Activated CD4-positive, alpha-beta T cell treated with anti-CD3 and anti-CD28 coated beads, Interleukin-2, amount 50 U/mL, for 1 hour (primary cell): Measurements from ENCODE around the gene PNPLA7.
A peak's percentile ranks its signal among the peaks of the same experiment; 100 is the strongest.
"Not testable (repeated sequence)": the region's sequence is repeated elsewhere in the genome, so short reads cannot be mapped to it uniquely, and the experiment has no call there.

Source experiments
- DNase-seq: peaks from one replicate; pipeline ENCODE4 v3.0.0-alpha.2; 2020

PNPLA7 gene

GRCh38 chr9:137574192-137574591 lies 24.0 kb upstream of the PNPLA7 start:
- no peak for DNase-seq

- DNase-seq = no peak
Measured at GRCh38 chr9:137570566-137570965, 20.4 kb upstream of the PNPLA7 start.

- DNase-seq = no peak
Measured at GRCh38 chr9:137569609-137570203, 19.5 kb upstream of the PNPLA7 start.

GRCh38 chr9:137568445-137568844 lies 18.2 kb upstream of the PNPLA7 start:
- DNase-seq = not testable (repeated sequence)

- DNase-seq = no peak
Measured at GRCh38 chr9:137564817-137565411, 14.7 kb upstream of the PNPLA7 start.

GRCh38 chr9:137564134-137564533 lies 13.9 kb upstream of the PNPLA7 start:
- no peak for DNase-seq

- no peak for DNase-seq
Measured at GRCh38 chr9:137558127-137558526, 7.9 kb upstream of the PNPLA7 start.

- DNase-seq = no peak
Measured at GRCh38 chr9:137556069-137556838, 6.1 kb upstream of the PNPLA7 start.

GRCh38 chr9:137555179-137555578 lies 5.0 kb upstream of the PNPLA7 start:
- DNase-seq = no peak

GRCh38 chr9:137554349-137554748 lies 4.1 kb upstream of the PNPLA7 start:
- DNase-seq = no peak

- DNase-seq = not testable (repeated sequence)
Measured at GRCh38 chr9:137553654-137554053, 3.5 kb upstream of the PNPLA7 start.

GRCh38 chr9:137552022-137552768 lies 2.0 kb upstream of the PNPLA7 start:
- DNase-seq = peak; percentile 11

GRCh38 chr9:137551264-137552021 lies 1.2 kb upstream of the PNPLA7 start, which contains the start of gene MRPL41:
Gene MRPL41 (plus strand): TSS chr9:137551879. CDS start chr9:137552082, 203 bp downstream.
- peak; percentile 88 for DNase-seq

GRCh38 chr9:137550958-137551263 lies 709 bp upstream of the PNPLA7 start:
- DNase-seq = not testable (repeated sequence)

- no peak for DNase-seq
Measured at GRCh38 chr9:137547687-137548543, 2.3 kb downstream of the PNPLA7 start.

GRCh38 chr9:137545123-137545522 lies 5.1 kb downstream of the PNPLA7 start:
- no peak for DNase-seq

- DNase-seq = no peak
Measured at GRCh38 chr9:137544176-137544760, 5.9 kb downstream of the PNPLA7 start.

- no peak for DNase-seq
Measured at GRCh38 chr9:137543237-137543963, 6.8 kb downstream of the PNPLA7 start.

- DNase-seq = no peak
Measured at GRCh38 chr9:137542486-137542885, 7.7 kb downstream of the PNPLA7 start.

GRCh38 chr9:137540536-137540935 lies 9.7 kb downstream of the PNPLA7 start:
- DNase-seq = no peak

GRCh38 chr9:137538058-137538457 lies 12.1 kb downstream of the PNPLA7 start:
- DNase-seq = no peak
